ENCODE results near the gene PDZRN4. TPM values are rescaled to one million over a fixed set of nuclear protein-coding genes. Genes with fewer than 3 reads are reported as not detected.

The PDZRN4 gene
- total RNA-seq, 1 experiment from 2014 or later: 2.4 TPM

- no peak for DNase-seq
- H3K27me3 ChIP-seq (ENCODE audit: low read length): no peaks in the 10 kb centered on the region
- H3K4me1 ChIP-seq (ENCODE audit: low read length): peaks cover 20% of the 10 kb centered on the region
- H3K4me2 ChIP-seq (ENCODE audit: low read depth, low read length, poor library complexity, severe bottlenecking): no peak overlapping the region
- no peaks in the 10 kb centered on the region for H3K36me3 ChIP-seq (ENCODE audit: insufficient read depth, low read length)
- H3K9me3 ChIP-seq (ENCODE audit: low read length): no peaks in the 10 kb centered on the region
- H3K27ac ChIP-seq (ENCODE audit: low read length): no peak overlapping the region
- no peak overlapping the region for H3K9ac ChIP-seq (ENCODE audit: low read length)
- no peaks in the 10 kb centered on the region for H4K20me1 ChIP-seq (ENCODE audit: insufficient read depth, low read depth, low read length)
- peak overlapping the region; percentile 7; the same call in 1 of the 2 replicates for H2AFZ ChIP-seq (ENCODE audit: low read length)
- no peak overlapping the region for H3K4me3 ChIP-seq (ENCODE audit: low read length)
- no peaks in the 10 kb centered on the region for H3K79me2 ChIP-seq (ENCODE audit: low read length)
- H3K9me2 ChIP-seq (replicated peaks; ENCODE audit: insufficient read depth, low read length): no peaks in the 10 kb centered on the region
These were observed 265.3 kb downstream of the PDZRN4 start for GRCh38 chr12:41453409-41453808.

GRCh38 chr12:41459111-41459905, 271.2 kb downstream of the PDZRN4 start:
- Histone ChIP-seq H4K20me1 (ENCODE audit: insufficient read depth, low read depth, low read length) (no peaks in the 10 kb centered on the region), H3K4me1 (ENCODE audit: low read length) (no peaks in the 10 kb centered on the region), H3K36me3 (ENCODE audit: insufficient read depth, low read length) (no peaks in the 10 kb centered on the region), H3K9me3 (ENCODE audit: low read length) (no peaks in the 10 kb centered on the region), H3K4me3 (ENCODE audit: low read length) (no peak overlapping the region), H3K9me2 (replicated peaks; ENCODE audit: insufficient read depth, low read length) (no peaks in the 10 kb centered on the region), H3K79me2 (ENCODE audit: low read length) (no peaks in the 10 kb centered on the region), H3K4me2 (ENCODE audit: low read depth, low read length, poor library complexity, severe bottlenecking) (no peak overlapping the region), H3K27me3 (ENCODE audit: low read length) (no peaks in the 10 kb centered on the region), H2AFZ (ENCODE audit: low read length) (no peak overlapping the region), H3K9ac (ENCODE audit: low read length) (no peak overlapping the region), H3K27ac (ENCODE audit: low read length) (no peak overlapping the region)
- DNase-seq: no peak

- H2AFZ ChIP-seq (ENCODE audit: low read length): no peak overlapping the region
- H3K36me3 ChIP-seq (ENCODE audit: insufficient read depth, low read length): no peaks in the 10 kb centered on the region
- H3K4me3 ChIP-seq (ENCODE audit: low read length): no peak overlapping the region
- no peaks in the 10 kb centered on the region for H3K4me1 ChIP-seq (ENCODE audit: low read length)
- H3K27me3 ChIP-seq (ENCODE audit: low read length): no peaks in the 10 kb centered on the region
- H3K4me2 ChIP-seq (ENCODE audit: low read depth, low read length, poor library complexity, severe bottlenecking): no peak overlapping the region
- no peaks in the 10 kb centered on the region for H4K20me1 ChIP-seq (ENCODE audit: insufficient read depth, low read depth, low read length)
- DNase-seq: no peak
- H3K9me3 ChIP-seq (ENCODE audit: low read length): no peaks in the 10 kb centered on the region
- H3K79me2 ChIP-seq (ENCODE audit: low read length): no peaks in the 10 kb centered on the region
- no peak overlapping the region for H3K27ac ChIP-seq (ENCODE audit: low read length)
- H3K9me2 ChIP-seq (replicated peaks; ENCODE audit: insufficient read depth, low read length): no peaks in the 10 kb centered on the region
- H3K9ac ChIP-seq (ENCODE audit: low read length): no peak overlapping the region
These were observed 271.7 kb downstream of the PDZRN4 start for GRCh38 chr12:41459906-41460214.

- DNase-seq: no peak
- no peak overlapping the region for H2AFZ ChIP-seq (ENCODE audit: low read length)
- no peak overlapping the region for H3K9ac ChIP-seq (ENCODE audit: low read length)
- H3K27ac ChIP-seq (ENCODE audit: low read length): no peak overlapping the region
- H3K9me2 ChIP-seq (replicated peaks; ENCODE audit: insufficient read depth, low read length): no peaks in the 10 kb centered on the region
- no peak overlapping the region for H3K4me2 ChIP-seq (ENCODE audit: low read depth, low read length, poor library complexity, severe bottlenecking)
- no peaks in the 10 kb centered on the region for H3K9me3 ChIP-seq (ENCODE audit: low read length)
- H3K4me3 ChIP-seq (ENCODE audit: low read length): no peak overlapping the region
- H4K20me1 ChIP-seq (ENCODE audit: insufficient read depth, low read depth, low read length): no peaks in the 10 kb centered on the region
- H3K4me1 ChIP-seq (ENCODE audit: low read length): no peaks in the 10 kb centered on the region
- H3K79me2 ChIP-seq (ENCODE audit: low read length): no peaks in the 10 kb centered on the region
- H3K36me3 ChIP-seq (ENCODE audit: insufficient read depth, low read length): no peaks in the 10 kb centered on the region
- H3K27me3 ChIP-seq (ENCODE audit: low read length): no peaks in the 10 kb centered on the region
These were observed 272.8 kb downstream of the PDZRN4 start for GRCh38 chr12:41460906-41461305.

- Histone ChIP-seq H3K4me2 (ENCODE audit: low read depth, low read length, poor library complexity, severe bottlenecking) (no peak overlapping the region), H2AFZ (ENCODE audit: low read length) (no peak overlapping the region), H3K36me3 (ENCODE audit: insufficient read depth, low read length) (no peaks in the 10 kb centered on the region), H3K27me3 (ENCODE audit: low read length) (no peaks in the 10 kb centered on the region), H3K79me2 (ENCODE audit: low read length) (no peaks in the 10 kb centered on the region), H3K9ac (ENCODE audit: low read length) (no peak overlapping the region), H3K4me1 (ENCODE audit: low read length) (peaks cover 5% of the 10 kb centered on the region), H3K27ac (ENCODE audit: low read length) (no peak overlapping the region), H4K20me1 (ENCODE audit: insufficient read depth, low read depth, low read length) (no peaks in the 10 kb centered on the region), H3K4me3 (ENCODE audit: low read length) (no peak overlapping the region), H3K9me3 (ENCODE audit: low read length) (no peaks in the 10 kb centered on the region), H3K9me2 (replicated peaks; ENCODE audit: insufficient read depth, low read length) (no peaks in the 10 kb centered on the region)
- DNase-seq: no peak
These were observed 274.2 kb downstream of the PDZRN4 start for GRCh38 chr12:41462312-41462711.

- H3K27me3 ChIP-seq (ENCODE audit: low read length): no peaks in the 10 kb centered on the region
- DNase-seq: no peak
- no peak overlapping the region for H3K9ac ChIP-seq (ENCODE audit: low read length)
- no peak overlapping the region for H2AFZ ChIP-seq (ENCODE audit: low read length)
- H3K36me3 ChIP-seq (ENCODE audit: insufficient read depth, low read length): no peaks in the 10 kb centered on the region
- H3K27ac ChIP-seq (ENCODE audit: low read length): no peak overlapping the region
- H3K9me2 ChIP-seq (replicated peaks; ENCODE audit: insufficient read depth, low read length): no peaks in the 10 kb centered on the region
- H4K20me1 ChIP-seq (ENCODE audit: insufficient read depth, low read depth, low read length): no peaks in the 10 kb centered on the region
- no peaks in the 10 kb centered on the region for H3K79me2 ChIP-seq (ENCODE audit: low read length)
- no peaks in the 10 kb centered on the region for H3K9me3 ChIP-seq (ENCODE audit: low read length)
- H3K4me2 ChIP-seq (ENCODE audit: low read depth, low read length, poor library complexity, severe bottlenecking): no peak overlapping the region
- no peak overlapping the region for H3K4me3 ChIP-seq (ENCODE audit: low read length)
- peaks cover 5% of the 10 kb centered on the region for H3K4me1 ChIP-seq (ENCODE audit: low read length)
These were observed 277.4 kb downstream of the PDZRN4 start for GRCh38 chr12:41465526-41465925.

- no peak for DNase-seq
- Histone ChIP-seq H3K9ac (ENCODE audit: low read length) (no peak overlapping the region), H3K27me3 (ENCODE audit: low read length) (no peaks in the 10 kb centered on the region), H3K27ac (ENCODE audit: low read length) (no peak overlapping the region), H3K36me3 (ENCODE audit: insufficient read depth, low read length) (no peaks in the 10 kb centered on the region), H3K4me3 (ENCODE audit: low read length) (no peak overlapping the region), H3K9me3 (ENCODE audit: low read length) (no peaks in the 10 kb centered on the region), H3K79me2 (ENCODE audit: low read length) (no peaks in the 10 kb centered on the region), H2AFZ (ENCODE audit: low read length) (no peak overlapping the region), H3K9me2 (replicated peaks; ENCODE audit: insufficient read depth, low read length) (no peaks in the 10 kb centered on the region), H3K4me2 (ENCODE audit: low read depth, low read length, poor library complexity, severe bottlenecking) (no peak overlapping the region), H3K4me1 (ENCODE audit: low read length) (peaks cover 5% of the 10 kb centered on the region), H4K20me1 (ENCODE audit: insufficient read depth, low read depth, low read length) (no peaks in the 10 kb centered on the region)
These were observed 278.2 kb downstream of the PDZRN4 start for GRCh38 chr12:41466300-41466699.

GRCh38 chr12:41466802-41467201, 278.7 kb downstream of the PDZRN4 start:
- no peak overlapping the region for H3K4me3 ChIP-seq (ENCODE audit: low read length)
- no peak for DNase-seq
- H3K27ac ChIP-seq (ENCODE audit: low read length): no peak overlapping the region
- H3K36me3 ChIP-seq (ENCODE audit: insufficient read depth, low read length): no peaks in the 10 kb centered on the region
- H3K79me2 ChIP-seq (ENCODE audit: low read length): no peaks in the 10 kb centered on the region
- H3K4me2 ChIP-seq (ENCODE audit: low read depth, low read length, poor library complexity, severe bottlenecking): no peak overlapping the region
- H3K9me3 ChIP-seq (ENCODE audit: low read length): no peaks in the 10 kb centered on the region
- no peaks in the 10 kb centered on the region for H3K27me3 ChIP-seq (ENCODE audit: low read length)
- no peaks in the 10 kb centered on the region for H4K20me1 ChIP-seq (ENCODE audit: insufficient read depth, low read depth, low read length)
- H3K4me1 ChIP-seq (ENCODE audit: low read length): peaks cover 5% of the 10 kb centered on the region
- H3K9ac ChIP-seq (ENCODE audit: low read length): no peak overlapping the region
- H3K9me2 ChIP-seq (replicated peaks; ENCODE audit: insufficient read depth, low read length): no peaks in the 10 kb centered on the region
- H2AFZ ChIP-seq (ENCODE audit: low read length): no peak overlapping the region
